HepG2 (cell line): ENCODE results near the gene YWHAB. TPM values are rescaled to one million over a fixed set of nuclear protein-coding genes. Genes with fewer than 3 reads are reported as not detected.

Experiments used
- AGO2 ChIP-seq: fragments of 200-400 bp; formaldehyde crosslinking; optimal IDR thresholded peaks from 2 replicates; pipeline ENCODE3; 2017; ENCODE audit warnings: mild to moderate bottlenecking, low read depth, low read length, moderate library complexity
- ASH2L ChIP-seq: fragments of 300-600, 200-600 bp; sonication (generic); IDR thresholded peaks from 2 replicates; pipeline ENCODE4 v1.7.0; 2017; ENCODE audit warnings: low read depth, mild to moderate bottlenecking, moderate library complexity, mixed read lengths, low read length; ENCODE audit not compliant: insufficient read length
- FOXO1 ChIP-seq: sonication (generic); formaldehyde crosslinking; IDR thresholded peaks from 2 replicates; pipeline ENCODE4 v1.4.0; 2020; ENCODE audit warnings: missing genetic modification reagents
- MAFK ChIP-seq, 2 experiments: IDR thresholded peaks in 1 of 2; conservative IDR thresholded peaks in 1 of 2; 2 replicates each; pipeline ENCODE4 v1.6.1; 2011; ENCODE audit warnings: improper control_type of control experiment in 2 of 2, low read length in 2 of 2
- SYNCRIP ChIP-seq: fragments of 200-400 bp; formaldehyde crosslinking; IDR thresholded peaks from 2 replicates; pipeline ENCODE4 v1.6.1; 2018; ENCODE audit warnings: mild to moderate bottlenecking, low read depth, low read length; ENCODE audit not compliant: insufficient read depth
- WIZ ChIP-seq: sonication (generic); formaldehyde crosslinking; IDR thresholded peaks from 2 replicates; pipeline ENCODE4 v1.5.1; 2020; ENCODE audit warnings: mild to moderate bottlenecking, missing genetic modification reagents
- ZNF20 ChIP-seq: sonication (generic); formaldehyde crosslinking; IDR thresholded peaks from 2 replicates; pipeline ENCODE4 v1.4.0; 2020; ENCODE audit warnings: mild to moderate bottlenecking, moderate library complexity, missing genetic modification reagents
- ZNF367 ChIP-seq: sonication (generic); formaldehyde crosslinking; IDR thresholded peaks from 2 replicates; pipeline ENCODE4 v1.4.0; 2020; ENCODE audit warnings: missing genetic modification reagents, borderline replicate concordance
- ZSCAN25 ChIP-seq: sonication (generic); formaldehyde crosslinking; IDR thresholded peaks from 2 replicates; pipeline ENCODE4 v1.8.0; 2022; ENCODE audit warnings: mild to moderate bottlenecking, missing genetic modification reagents
- polyA plus RNA-seq, 8 experiments: library from polyadenylated mRNA; depleted of rRNA in 3 of 8; stranded (reverse) in 7 of 8; unstranded in 1 of 8; fragments of >200 nt; fragmentation: Illumina TruSeq in 4 of 8; extraction: Trizol in 4 of 8; gene quantifications; 2 replicates each; pipeline versions ENCODE4 v1.2.1 to v1.2.3, GENCODE V29; 2011 to 2016; ENCODE audit warnings: low read depth in 4 of 8, missing spikeins in 1 of 8, mixed read lengths in 1 of 8; ENCODE audit not compliant: insufficient read depth in 1 of 8
- total RNA-seq, 5 experiments: library from RNA; depleted of rRNA; stranded (reverse); fragments of >200 nt; fragmentation: Illumina TruSeq; extraction: Trizol; gene quantifications; 2 replicates each; pipeline ENCODE4 v1.2.3, GENCODE V29; 2016; ENCODE audit warnings: low read depth in 1 of 5
- TF ChIP-seq, protein P1 (sequence below): sonication (generic); formaldehyde crosslinking; IDR thresholded peaks from 2 replicates; pipeline ENCODE4 v1.4.0; 2020; ENCODE audit warnings: missing genetic modification reagents
- TF ChIP-seq, protein P2 (sequence below), 2 experiments: sonication (generic) in 1 of 2; formaldehyde crosslinking in 1 of 2; IDR thresholded peaks; 2 replicates each; pipeline versions ENCODE4 v1.4.0 to v1.6.1; 2018 to 2020; ENCODE audit warnings: missing genetic modification reagents in 2 of 2, borderline replicate concordance in 1 of 2, low read depth in 1 of 2, mild to moderate bottlenecking in 1 of 2, missing biosample characterization in 1 of 2
- TF ChIP-seq, protein P3 (sequence below): fragments of 450-650 bp; IDR thresholded peaks from 2 replicates; pipeline ENCODE4 v1.6.1; 2017
- TF ChIP-seq, protein P4 (sequence below): sonication (generic); formaldehyde crosslinking; IDR thresholded peaks from 2 replicates; pipeline ENCODE4 v1.8.0; 2022; ENCODE audit warnings: missing genetic modification reagents, mild to moderate bottlenecking, inconsistent platforms, borderline replicate concordance
- TF ChIP-seq, protein P5 (sequence below): sonication (generic); formaldehyde crosslinking; IDR thresholded peaks from 2 replicates; pipeline ENCODE4 v1.5.1; 2020; ENCODE audit warnings: missing genetic modification reagents, mild to moderate bottlenecking, borderline replicate concordance
- TF ChIP-seq, protein P6 (sequence below): sonication (generic); formaldehyde crosslinking; IDR thresholded peaks from 2 replicates; pipeline ENCODE4 v1.8.1; 2023; ENCODE audit warnings: missing genetic modification reagents, mild to moderate bottlenecking, borderline replicate concordance
- TF ChIP-seq, protein P7 (sequence below): sonication (generic); formaldehyde crosslinking; IDR thresholded peaks from 2 replicates; pipeline ENCODE4 v1.5.1; 2020; ENCODE audit warnings: missing genetic modification reagents, mild to moderate bottlenecking, borderline replicate concordance

YWHAB gene
- total and polyA plus RNA-seq, 2 of the 13 experiments (the other 11 are each of a cell fraction or from before 2014, with no cell fraction given) = 77.2 to 121 TPM

DNA sequence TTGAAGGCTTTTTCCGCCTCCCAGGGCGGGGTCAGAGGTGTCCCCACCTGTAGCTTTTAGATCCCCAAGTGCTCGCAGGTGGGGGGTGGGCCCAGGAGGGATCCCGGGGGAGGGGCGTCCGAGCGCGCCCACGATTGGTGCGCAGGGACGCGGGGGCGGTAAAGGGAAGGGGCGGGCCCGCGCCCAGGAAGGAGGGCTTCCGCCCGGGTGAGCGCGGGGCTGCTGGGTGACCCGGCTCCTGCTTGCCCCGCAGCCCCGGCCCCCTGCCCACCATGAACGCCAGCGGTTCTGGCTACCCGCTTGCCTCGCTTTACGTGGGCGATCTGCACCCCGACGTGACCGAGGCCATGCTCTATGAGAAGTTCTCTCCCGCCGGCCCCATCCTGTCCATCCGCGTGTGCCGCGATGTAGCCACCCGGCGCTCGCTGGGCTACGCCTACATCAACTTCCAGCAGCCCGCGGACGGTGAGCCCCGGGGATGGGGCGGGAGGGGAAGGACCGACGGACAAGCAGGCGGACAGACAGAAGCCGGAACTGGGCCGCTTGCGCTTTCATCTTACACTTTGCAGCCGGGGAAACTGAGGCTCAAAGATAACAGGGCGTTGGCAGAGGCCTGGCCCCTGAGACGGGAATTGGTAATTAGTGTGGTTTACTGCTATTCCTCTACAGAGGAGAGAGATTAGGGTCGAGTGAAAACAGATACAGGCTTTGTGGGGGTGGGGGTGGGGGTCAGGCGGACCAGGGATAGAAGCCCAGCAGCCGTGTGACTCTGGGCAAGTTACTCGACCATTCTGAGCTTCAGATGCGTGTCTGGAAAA, 24.6 kb downstream of the YWHAB start, which contains the start of gene PABPC1L (continued):
- TF ChIP-seq, protein P1, sequence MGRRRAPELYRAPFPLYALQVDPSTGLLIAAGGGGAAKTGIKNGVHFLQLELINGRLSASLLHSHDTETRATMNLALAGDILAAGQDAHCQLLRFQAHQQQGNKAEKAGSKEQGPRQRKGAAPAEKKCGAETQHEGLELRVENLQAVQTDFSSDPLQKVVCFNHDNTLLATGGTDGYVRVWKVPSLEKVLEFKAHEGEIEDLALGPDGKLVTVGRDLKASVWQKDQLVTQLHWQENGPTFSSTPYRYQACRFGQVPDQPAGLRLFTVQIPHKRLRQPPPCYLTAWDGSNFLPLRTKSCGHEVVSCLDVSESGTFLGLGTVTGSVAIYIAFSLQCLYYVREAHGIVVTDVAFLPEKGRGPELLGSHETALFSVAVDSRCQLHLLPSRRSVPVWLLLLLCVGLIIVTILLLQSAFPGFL (CRISPR knock-in tag) = 0 out of 2 replicates have a peak, but pooled peaks have one; percentile 86
- peak; percentile 32; the same call in 1 of the 2 replicates for TF ChIP-seq ZSCAN25 (CRISPR knock-in tag)
- TF ChIP-seq FOXO1 (CRISPR knock-in tag) = no peak; the same call in none of the 2 replicates
- no peak for TF ChIP-seq ZNF367 (CRISPR knock-in tag)
- no peak for TF ChIP-seq SYNCRIP
- TF ChIP-seq, protein P2, sequence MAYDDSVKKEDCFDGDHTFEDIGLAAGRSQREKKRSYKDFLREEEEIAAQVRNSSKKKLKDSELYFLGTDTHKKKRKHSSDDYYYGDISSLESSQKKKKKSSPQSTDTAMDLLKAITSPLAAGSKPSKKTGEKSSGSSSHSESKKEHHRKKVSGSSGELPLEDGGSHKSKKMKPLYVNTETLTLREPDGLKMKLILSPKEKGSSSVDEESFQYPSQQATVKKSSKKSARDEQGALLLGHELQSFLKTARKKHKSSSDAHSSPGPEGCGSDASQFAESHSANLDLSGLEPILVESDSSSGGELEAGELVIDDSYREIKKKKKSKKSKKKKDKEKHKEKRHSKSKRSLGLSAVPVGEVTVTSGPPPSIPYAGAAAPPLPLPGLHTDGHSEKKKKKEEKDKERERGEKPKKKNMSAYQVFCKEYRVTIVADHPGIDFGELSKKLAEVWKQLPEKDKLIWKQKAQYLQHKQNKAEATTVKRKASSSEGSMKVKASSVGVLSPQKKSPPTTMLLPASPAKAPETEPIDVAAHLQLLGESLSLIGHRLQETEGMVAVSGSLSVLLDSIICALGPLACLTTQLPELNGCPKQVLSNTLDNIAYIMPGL (CRISPR knock-in tag; IDR thresholded peaks at IDR 0.05; ENCODE audit: borderline replicate concordance in 1 of 2, low read depth in 1 of 2) = peak; percentile 69 to 86; a peak in 3 of 4 replicates
- no peak for TF ChIP-seq ZNF20 (CRISPR knock-in tag)
- TF ChIP-seq AGO2 = peak; percentile 99
- TF ChIP-seq, protein P3, sequence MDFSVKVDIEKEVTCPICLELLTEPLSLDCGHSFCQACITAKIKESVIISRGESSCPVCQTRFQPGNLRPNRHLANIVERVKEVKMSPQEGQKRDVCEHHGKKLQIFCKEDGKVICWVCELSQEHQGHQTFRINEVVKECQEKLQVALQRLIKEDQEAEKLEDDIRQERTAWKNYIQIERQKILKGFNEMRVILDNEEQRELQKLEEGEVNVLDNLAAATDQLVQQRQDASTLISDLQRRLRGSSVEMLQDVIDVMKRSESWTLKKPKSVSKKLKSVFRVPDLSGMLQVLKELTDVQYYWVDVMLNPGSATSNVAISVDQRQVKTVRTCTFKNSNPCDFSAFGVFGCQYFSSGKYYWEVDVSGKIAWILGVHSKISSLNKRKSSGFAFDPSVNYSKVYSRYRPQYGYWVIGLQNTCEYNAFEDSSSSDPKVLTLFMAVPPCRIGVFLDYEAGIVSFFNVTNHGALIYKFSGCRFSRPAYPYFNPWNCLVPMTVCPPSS = no peak
- TF ChIP-seq, protein P4, sequence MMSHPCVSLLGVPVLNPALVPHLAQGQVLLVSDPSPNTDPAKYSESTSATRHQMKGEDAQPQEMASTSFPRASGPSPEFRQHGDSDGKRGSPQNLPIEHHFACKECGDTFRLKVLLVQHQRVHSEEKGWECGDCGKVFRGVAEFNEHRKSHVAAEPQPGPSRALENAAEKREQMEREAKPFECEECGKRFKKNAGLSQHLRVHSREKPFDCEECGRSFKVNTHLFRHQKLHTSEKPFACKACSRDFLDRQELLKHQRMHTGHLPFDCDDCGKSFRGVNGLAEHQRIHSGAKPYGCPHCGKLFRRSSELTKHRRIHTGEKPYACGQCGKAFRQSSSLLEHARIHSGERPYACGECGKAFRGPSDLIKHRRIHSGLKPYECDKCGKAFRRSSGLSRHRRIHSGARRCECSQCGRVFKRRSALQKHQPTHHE (CRISPR knock-in tag) = 0 out of 2 replicates have a peak, but pooled peaks have one; percentile 68
- TF ChIP-seq, protein P5, sequence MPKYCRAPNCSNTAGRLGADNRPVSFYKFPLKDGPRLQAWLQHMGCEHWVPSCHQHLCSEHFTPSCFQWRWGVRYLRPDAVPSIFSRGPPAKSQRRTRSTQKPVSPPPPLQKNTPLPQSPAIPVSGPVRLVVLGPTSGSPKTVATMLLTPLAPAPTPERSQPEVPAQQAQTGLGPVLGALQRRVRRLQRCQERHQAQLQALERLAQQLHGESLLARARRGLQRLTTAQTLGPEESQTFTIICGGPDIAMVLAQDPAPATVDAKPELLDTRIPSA (CRISPR knock-in tag) = peak; percentile 53; the same call in 1 of the 2 replicates
- no peak for TF ChIP-seq WIZ
- TF ChIP-seq, protein P6, sequence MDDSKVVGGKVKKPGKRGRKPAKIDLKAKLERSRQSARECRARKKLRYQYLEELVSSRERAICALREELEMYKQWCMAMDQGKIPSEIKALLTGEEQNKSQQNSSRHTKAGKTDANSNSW (CRISPR knock-in tag) = no peak; the same call in 1 of the 2 replicates
- peak; percentile 37 for TF ChIP-seq ASH2L
- TF ChIP-seq, protein P7, sequence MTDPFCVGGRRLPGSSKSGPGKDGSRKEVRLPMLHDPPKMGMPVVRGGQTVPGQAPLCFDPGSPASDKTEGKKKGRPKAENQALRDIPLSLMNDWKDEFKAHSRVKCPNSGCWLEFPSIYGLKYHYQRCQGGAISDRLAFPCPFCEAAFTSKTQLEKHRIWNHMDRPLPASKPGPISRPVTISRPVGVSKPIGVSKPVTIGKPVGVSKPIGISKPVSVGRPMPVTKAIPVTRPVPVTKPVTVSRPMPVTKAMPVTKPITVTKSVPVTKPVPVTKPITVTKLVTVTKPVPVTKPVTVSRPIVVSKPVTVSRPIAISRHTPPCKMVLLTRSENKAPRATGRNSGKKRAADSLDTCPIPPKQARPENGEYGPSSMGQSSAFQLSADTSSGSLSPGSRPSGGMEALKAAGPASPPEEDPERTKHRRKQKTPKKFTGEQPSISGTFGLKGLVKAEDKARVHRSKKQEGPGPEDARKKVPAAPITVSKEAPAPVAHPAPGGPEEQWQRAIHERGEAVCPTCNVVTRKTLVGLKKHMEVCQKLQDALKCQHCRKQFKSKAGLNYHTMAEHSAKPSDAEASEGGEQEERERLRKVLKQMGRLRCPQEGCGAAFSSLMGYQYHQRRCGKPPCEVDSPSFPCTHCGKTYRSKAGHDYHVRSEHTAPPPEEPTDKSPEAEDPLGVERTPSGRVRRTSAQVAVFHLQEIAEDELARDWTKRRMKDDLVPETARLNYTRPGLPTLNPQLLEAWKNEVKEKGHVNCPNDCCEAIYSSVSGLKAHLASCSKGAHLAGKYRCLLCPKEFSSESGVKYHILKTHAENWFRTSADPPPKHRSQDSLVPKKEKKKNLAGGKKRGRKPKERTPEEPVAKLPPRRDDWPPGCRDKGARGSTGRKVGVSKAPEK (CRISPR knock-in tag) = no peak
- no peak for TF ChIP-seq MAFK (conservative IDR thresholded peaks at IDR 0.05 in 1 of 2, IDR thresholded peaks at IDR 0.05 in 1 of 2; ENCODE audit: low read length in 2 of 2)
